HuH-7 (cell line): ENCODE data around the gene NTHL1.
"Not testable (repeated sequence)": the region's sequence is repeated elsewhere in the genome, so short reads cannot be mapped to it uniquely, and the experiment has no call there.

Experiments
- DNase-seq: peaks from one replicate; pipeline ENCODE4 v3.0.0; 2011; ENCODE audit warnings: low spot score

Gene NTHL1

GRCh38 chr16:2040787-2041522 lies 6.7 kb downstream of the NTHL1 start:
- no peak for DNase-seq

DNA sequence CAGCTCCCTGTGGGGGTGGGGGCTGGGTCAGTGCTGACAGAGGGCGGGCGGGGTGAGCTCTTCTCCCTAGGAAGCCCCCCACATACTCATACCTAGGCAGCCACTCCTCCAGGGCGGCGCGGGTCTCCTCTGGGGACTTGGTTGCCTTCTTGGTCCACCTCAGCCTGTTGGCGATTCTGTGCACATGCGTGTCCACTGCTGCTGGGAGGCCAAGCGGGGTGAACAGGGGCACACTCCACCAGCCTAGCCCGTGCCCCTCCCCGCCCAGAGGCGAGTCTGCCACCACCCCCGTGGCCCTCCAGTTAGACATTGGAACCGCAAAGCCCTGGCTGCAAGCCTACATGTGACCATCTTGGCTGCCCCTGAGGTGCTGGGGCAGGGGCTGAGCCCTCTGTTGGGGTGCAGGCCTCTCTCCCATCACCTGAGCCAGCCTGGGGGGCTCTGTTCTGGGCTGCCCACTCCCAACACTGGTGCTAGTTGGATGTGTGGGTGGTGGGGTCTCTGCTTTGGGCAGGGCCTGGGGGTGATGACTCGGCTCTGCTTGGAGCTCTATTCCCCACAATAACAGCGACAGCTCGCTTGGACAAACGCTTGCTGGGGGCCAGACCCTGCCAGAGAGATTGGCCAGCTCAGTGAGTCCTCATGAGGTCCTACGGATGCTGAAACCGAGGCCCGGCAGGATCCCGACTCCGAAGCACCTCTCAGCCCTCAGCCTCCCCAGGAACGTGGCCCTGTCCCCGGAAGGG lies 7.4 kb downstream of the NTHL1 start:
- no peak for DNase-seq

DNA sequence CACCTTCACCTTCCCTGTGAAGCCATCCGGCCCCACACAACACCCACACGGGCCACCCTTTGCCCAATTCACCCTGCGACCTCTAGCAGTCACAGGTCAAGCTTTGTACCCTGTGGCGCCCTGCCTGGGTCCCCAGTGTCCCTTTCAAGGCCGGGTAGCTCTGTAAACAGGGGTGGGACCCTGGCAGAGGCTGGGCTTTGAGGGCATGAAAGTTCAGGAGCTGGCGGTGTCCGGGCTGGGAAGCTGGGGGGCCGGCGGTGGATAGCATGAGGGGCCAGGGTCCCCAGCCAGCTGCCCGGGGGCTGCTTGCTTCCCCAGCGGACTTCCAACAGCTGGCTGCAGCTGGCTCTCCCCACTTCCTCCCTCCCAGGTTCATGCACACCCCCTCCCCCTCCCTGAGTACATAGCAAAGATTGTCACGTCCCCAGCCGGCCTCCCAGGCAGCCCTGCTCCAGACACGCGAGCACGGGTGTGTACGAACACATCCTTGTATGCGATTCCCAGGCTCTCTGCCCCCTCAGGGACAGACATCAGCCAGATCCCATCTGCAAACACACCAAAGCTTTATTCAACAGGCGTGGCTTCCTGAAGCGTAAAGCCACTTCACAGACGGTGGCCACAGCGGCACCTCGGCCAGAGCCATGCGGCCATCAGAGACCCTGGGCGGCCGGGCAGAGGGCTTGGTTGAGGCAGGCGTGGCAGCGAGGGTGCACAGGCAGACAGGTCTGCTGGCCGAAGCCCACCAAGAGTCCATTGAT lies 8.2 kb downstream of the NTHL1 start:
- DNase-seq, result peak; percentile 72

- DNase-seq, result no peak
Measured at GRCh38 chr16:2038382-2039231, 9.0 kb downstream of the NTHL1 start.

GRCh38 chr16:2037647-2038381 lies 9.8 kb downstream of the NTHL1 start:
- DNase-seq, result no peak

GRCh38 chr16:2037115-2037514 lies 10.5 kb downstream of the NTHL1 start:
- no peak for DNase-seq

DNA sequence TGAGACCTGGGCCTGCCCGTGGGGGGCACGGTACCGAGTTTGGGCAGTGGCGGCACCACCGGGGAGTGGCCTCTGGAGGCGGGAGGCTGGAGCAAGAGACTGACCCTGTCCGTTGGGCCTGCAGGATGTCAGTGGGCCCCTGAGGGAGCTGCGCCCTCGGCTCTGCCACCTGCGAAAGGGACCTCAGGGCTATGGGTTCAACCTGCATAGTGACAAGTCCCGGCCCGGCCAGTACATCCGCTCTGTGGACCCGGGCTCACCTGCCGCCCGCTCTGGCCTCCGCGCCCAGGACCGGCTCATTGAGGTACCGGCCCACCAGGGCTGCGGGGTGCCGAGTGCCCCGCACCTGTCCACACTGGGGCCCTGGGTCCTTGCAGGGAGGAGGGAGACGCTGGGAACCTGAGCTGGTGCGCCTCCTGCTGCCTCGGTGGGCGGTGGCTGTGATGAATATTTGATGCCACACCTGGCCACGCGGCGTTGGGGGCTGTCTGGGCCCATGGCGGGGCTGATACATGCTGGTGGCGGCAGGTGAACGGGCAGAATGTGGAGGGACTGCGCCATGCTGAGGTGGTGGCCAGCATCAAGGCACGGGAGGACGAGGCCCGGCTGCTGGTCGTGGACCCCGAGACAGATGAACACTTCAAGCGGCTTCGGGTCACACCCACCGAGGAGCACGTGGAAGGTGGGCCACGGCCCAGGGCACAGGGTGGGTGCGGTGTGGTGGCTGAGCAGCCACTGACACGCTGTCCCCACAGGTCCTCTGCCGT lies 11.3 kb downstream of the NTHL1 start:
- DNase-seq, result no peak

GRCh38 chr16:2035431-2036199 lies 12.0 kb downstream of the NTHL1 start:
- DNase-seq, result peak; percentile 73

DNA sequence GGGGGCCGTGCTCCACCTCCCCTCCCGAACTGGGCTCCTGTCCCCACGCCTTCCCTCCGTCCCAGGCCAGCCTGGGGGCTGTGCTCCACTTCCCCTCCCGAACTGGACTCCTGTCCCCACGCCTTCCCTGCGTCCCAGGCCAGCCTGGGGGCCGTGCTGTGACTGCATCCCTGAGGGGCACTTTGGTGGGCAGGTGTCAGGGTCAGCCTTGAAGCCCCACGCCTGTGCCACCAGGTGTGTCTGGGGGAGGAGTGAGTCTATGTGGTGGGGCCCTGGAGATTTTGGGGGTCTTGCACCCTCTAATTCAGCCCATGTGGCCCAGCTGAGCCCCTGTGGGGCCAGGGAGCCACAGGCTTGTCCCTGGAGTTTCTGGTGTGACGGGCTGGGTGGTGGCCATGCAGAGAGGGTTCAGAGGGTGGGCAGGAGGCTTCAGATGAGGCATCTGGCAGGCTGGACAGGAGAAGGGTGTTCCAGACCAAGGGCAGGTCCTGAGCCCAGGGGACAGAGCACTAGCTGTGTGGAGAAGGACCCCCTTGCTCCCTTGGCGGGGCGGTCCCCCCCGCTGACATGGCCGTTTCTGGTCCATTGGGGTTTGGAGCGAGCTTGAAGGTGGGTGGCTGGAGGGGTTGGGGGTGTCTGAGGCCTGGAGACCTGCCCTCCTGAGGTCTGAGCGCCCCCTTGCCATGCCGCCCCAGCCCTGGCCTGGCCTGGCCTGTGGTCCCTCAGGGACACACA lies 12.8 kb downstream of the NTHL1 start:
- DNase-seq, result no peak

- not testable (repeated sequence) for DNase-seq
Measured at GRCh38 chr16:2033909-2034695, 13.5 kb downstream of the NTHL1 start.

GRCh38 chr16:2033057-2033908 lies 14.4 kb downstream of the NTHL1 start:
- no peak for DNase-seq

GRCh38 chr16:2032285-2033056 lies 15.2 kb downstream of the NTHL1 start:
- no peak for DNase-seq

DNA sequence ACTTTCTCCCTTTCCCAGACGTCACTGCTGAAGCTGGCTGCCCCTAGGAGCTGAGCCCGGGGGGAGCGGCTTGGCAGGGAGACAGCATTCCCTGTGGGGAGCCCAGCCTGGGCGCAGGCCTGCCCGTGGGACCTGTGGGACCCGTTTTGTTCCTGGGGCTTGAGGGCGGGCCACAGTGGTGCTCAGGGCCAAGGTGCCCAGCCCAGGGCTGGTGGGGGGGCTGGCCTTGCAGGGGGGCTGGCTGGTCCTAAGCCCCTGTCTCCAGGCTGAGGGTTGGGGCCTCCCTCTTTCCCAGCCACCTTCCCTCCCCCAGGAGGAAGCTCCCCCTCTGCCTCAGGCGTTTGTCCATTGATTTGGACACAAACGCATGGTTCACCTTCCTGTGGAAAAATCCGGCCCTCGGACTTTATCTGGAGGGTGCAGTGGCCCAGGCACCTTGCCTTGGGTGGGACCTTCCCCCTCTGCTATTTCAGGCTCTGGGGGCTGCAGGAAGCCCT lies 16.5 kb downstream of the NTHL1 start:
- no peak for DNase-seq

- DNase-seq, result no peak
Measured at GRCh38 chr16:2030036-2030435, 17.6 kb downstream of the NTHL1 start.

GRCh38 chr16:2029350-2029749 lies 18.3 kb downstream of the NTHL1 start:
- no peak for DNase-seq

- DNase-seq, result no peak
Measured at GRCh38 chr16:2028620-2029220, 18.9 kb downstream of the NTHL1 start.
